ENCODE data around the gene PCOLCE2.

DNA sequence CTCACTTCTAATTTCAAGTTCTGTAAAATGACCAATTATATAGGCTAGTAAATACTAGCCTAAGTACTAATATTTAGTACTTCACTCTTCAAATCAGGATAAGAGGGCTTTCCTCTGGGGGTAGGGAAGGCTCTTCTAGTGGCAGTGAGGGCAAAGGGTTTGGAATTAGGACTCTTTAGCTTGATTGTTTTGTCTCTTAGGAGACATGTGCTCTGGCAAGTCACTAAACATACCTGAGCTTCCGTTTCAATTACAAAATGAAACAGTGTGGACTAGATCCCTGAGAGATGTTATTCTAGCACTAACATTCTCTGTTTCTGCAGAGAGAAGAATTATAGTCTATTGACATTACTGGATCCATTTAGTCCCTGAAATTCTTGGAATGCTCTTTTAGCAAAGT, 71.5 kb downstream of the PCOLCE2 start:
- TF ChIP-seq, protein P1, sequence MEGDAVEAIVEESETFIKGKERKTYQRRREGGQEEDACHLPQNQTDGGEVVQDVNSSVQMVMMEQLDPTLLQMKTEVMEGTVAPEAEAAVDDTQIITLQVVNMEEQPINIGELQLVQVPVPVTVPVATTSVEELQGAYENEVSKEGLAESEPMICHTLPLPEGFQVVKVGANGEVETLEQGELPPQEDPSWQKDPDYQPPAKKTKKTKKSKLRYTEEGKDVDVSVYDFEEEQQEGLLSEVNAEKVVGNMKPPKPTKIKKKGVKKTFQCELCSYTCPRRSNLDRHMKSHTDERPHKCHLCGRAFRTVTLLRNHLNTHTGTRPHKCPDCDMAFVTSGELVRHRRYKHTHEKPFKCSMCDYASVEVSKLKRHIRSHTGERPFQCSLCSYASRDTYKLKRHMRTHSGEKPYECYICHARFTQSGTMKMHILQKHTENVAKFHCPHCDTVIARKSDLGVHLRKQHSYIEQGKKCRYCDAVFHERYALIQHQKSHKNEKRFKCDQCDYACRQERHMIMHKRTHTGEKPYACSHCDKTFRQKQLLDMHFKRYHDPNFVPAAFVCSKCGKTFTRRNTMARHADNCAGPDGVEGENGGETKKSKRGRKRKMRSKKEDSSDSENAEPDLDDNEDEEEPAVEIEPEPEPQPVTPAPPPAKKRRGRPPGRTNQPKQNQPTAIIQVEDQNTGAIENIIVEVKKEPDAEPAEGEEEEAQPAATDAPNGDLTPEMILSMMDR (IDR thresholded peaks at IDR 0.05; ENCODE audit: low read depth, low read length, poor library complexity, severe bottlenecking) = no peak
- TF ChIP-seq EZH2phosphoT487 (IDR thresholded peaks at IDR 0.05; ENCODE audit: borderline replicate concordance, low read length) = no peak
